Measurements from ENCODE around the gene PPM1D. TPM values are rescaled to one million over a fixed set of nuclear protein-coding genes. Genes with fewer than 3 reads are reported as not detected.

Gene PPM1D
- total and polyA plus RNA-seq, 2 of the 13 experiments (the other 11 are each of a cell fraction or from before 2014, with no cell fraction given), result 8.0 to 26.2 TPM

DNA sequence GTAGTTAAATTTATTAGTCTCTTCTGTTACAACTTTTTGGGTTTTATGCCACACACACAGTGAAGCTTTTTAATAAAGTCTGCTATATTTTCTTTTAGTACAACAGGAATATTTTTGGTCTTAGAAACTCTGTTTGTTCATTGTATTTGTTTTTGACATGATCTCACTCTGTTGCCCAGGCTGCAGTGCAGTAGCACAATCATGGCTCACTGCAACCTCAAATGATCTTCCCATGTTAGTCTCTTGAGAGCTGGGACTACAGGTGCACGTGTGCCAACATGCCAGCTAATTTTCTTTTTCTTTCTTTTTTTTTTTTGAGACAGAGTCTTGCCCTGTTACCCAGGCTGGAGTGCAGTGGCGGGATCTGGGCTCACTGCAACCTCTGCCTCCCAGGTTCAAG, 27.1 kb downstream of the PPM1D start (continued):
- TF ChIP-seq, protein P1, sequence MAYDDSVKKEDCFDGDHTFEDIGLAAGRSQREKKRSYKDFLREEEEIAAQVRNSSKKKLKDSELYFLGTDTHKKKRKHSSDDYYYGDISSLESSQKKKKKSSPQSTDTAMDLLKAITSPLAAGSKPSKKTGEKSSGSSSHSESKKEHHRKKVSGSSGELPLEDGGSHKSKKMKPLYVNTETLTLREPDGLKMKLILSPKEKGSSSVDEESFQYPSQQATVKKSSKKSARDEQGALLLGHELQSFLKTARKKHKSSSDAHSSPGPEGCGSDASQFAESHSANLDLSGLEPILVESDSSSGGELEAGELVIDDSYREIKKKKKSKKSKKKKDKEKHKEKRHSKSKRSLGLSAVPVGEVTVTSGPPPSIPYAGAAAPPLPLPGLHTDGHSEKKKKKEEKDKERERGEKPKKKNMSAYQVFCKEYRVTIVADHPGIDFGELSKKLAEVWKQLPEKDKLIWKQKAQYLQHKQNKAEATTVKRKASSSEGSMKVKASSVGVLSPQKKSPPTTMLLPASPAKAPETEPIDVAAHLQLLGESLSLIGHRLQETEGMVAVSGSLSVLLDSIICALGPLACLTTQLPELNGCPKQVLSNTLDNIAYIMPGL (CRISPR knock-in tag; IDR thresholded peaks at IDR 0.05; ENCODE audit: borderline replicate concordance in 1 of 2, low read depth in 1 of 2), result no peak
- no peak for TF ChIP-seq SP1 (IDR thresholded peaks at IDR 0.05)
- TF ChIP-seq SP1 (CRISPR knock-in tag; IDR thresholded peaks at IDR 0.05), result no peak
- TF ChIP-seq, protein P2, sequence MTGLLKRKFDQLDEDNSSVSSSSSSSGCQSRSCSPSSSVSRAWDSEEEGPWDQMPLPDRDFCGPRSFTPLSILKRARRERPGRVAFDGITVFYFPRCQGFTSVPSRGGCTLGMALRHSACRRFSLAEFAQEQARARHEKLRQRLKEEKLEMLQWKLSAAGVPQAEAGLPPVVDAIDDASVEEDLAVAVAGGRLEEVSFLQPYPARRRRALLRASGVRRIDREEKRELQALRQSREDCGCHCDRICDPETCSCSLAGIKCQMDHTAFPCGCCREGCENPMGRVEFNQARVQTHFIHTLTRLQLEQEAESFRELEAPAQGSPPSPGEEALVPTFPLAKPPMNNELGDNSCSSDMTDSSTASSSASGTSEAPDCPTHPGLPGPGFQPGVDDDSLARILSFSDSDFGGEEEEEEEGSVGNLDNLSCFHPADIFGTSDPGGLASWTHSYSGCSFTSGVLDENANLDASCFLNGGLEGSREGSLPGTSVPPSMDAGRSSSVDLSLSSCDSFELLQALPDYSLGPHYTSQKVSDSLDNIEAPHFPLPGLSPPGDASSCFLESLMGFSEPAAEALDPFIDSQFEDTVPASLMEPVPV (CRISPR knock-in tag; IDR thresholded peaks at IDR 0.05), result no peak
- TF ChIP-seq RXRB (CRISPR knock-in tag; IDR thresholded peaks at IDR 0.05; ENCODE audit: borderline replicate concordance), result 0 out of 2 replicates have a peak, but pooled peaks have one; percentile 16
- TF ChIP-seq ZNF121 (CRISPR knock-in tag; IDR thresholded peaks at IDR 0.05), result peak; percentile 92
- 0 out of 2 replicates have a peak, but pooled peaks have one; percentile 16 for TF ChIP-seq JUND (CRISPR knock-in tag; IDR thresholded peaks at IDR 0.05)

DNA sequence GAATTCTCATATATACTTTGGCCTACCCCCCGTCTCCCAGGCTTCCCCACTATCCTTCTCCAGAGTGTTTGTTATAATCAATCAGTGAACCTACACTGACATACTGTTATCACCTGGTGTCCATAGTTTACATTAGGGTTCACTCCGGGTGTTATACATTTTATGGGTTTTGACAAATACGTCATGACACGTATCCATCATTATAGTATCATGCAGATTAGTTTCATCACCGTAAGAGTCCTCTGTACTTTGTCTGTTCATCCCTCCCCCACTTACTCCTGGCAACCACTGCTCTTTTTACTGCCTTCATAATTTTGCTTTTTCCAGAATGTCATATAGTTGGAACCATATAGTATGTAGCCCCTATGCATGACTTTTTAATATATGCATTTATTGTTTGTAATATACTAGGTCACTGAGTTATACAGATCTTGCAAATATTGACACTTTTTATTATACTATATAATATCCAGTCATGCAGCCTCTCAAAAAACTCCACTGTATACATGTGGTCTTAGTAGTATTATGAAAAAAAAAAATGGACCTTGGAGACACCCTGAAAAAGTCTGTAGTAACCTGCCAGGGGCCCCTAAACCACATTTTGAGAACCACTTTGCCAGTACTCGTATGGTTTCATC, 28.4 kb downstream of the PPM1D start:
- Histone ChIP-seq H3K36me3 (replicated peaks in 1 of 2; ENCODE audit: control insufficient read depth in 1 of 2, insufficient read depth in 2 of 2, low read length in 2 of 2) (peaks cover 9 to 35% of the 10 kb centered on the region in 2 experiments), H3K4me1 (ENCODE audit: insufficient read depth, low read length) (peaks cover 8% of the 10 kb centered on the region), H2AFZ (ENCODE audit: low read length) (no peak overlapping the region), H3K79me2 (ENCODE audit: insufficient read depth, low read length) (peaks cover 11% of the 10 kb centered on the region), H3K4me3 (replicated peaks in 1 of 3; ENCODE audit: insufficient read depth in 1 of 3, low read depth in 2 of 3, low read length in 3 of 3) (no peak overlapping the region), H3K4me2 (ENCODE audit: low read depth, low read length) (no peak overlapping the region), H3K27me3 (ENCODE audit: control insufficient read depth in 1 of 2, insufficient read depth in 2 of 2, low read length in 2 of 2) (no peaks in the 10 kb centered on the region), H3K9ac (ENCODE audit: insufficient read depth, low read depth, low read length) (no peak overlapping the region), H4K20me1 (ENCODE audit: insufficient read depth, low read length) (no peaks in the 10 kb centered on the region), H3K27ac (ENCODE audit: extremely low read length, insufficient read depth, low read length) (no peak overlapping the region), H3K9me3 (ENCODE audit: low read length) (no peaks in the 10 kb centered on the region)
- ATAC-seq (no peak), DNase-seq (ENCODE audit: low spot score) (no peak), FAIRE-seq (no peak)
- ChIA-PET CTCF (ENCODE audit: low intra/inter-chr PET ratio, low total read pairs) (no interaction called here), POLR2A (no interaction called here)
- intact Hi-C loops (cut with micrococcal nuclease; ENCODE audit: unreplicated experiment), result no loop called here
- WGBS (ENCODE audit: low lambda C conversion rate), result 96% methylated on average over 6 of the region's 6 CpGs
- TF ChIP-seq, protein P3, sequence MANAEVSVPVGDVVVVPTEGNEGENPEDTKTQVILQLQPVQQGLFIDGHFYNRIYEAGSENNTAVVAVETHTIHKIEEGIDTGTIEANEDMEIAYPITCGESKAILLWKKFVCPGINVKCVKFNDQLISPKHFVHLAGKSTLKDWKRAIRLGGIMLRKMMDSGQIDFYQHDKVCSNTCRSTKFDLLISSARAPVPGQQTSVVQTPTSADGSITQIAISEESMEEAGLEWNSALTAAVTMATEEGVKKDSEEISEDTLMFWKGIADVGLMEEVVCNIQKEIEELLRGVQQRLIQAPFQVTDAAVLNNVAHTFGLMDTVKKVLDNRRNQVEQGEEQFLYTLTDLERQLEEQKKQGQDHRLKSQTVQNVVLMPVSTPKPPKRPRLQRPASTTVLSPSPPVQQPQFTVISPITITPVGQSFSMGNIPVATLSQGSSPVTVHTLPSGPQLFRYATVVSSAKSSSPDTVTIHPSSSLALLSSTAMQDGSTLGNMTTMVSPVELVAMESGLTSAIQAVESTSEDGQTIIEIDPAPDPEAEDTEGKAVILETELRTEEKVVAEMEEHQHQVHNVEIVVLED (CRISPR knock-in tag; IDR thresholded peaks at IDR 0.05; ENCODE audit: borderline replicate concordance), result no peak
- TF ChIP-seq ZNF530 (CRISPR knock-in tag; IDR thresholded peaks at IDR 0.05; ENCODE audit: low read depth), result no peak
- no peak for TF ChIP-seq GPN1 (CRISPR knock-in tag; IDR thresholded peaks at IDR 0.05; ENCODE audit: borderline replicate concordance)
- no peak for TF ChIP-seq MIER2 (CRISPR knock-in tag; IDR thresholded peaks at IDR 0.05)
- TF ChIP-seq ZNF678 (CRISPR knock-in tag; IDR thresholded peaks at IDR 0.05), result no peak
- no peak for TF ChIP-seq NFIB (CRISPR knock-in tag; IDR thresholded peaks at IDR 0.05; ENCODE audit: borderline replicate concordance)
- TF ChIP-seq KLF9 (CRISPR knock-in tag; IDR thresholded peaks at IDR 0.05; ENCODE audit: low read depth), result no peak
- TF ChIP-seq, protein P4, sequence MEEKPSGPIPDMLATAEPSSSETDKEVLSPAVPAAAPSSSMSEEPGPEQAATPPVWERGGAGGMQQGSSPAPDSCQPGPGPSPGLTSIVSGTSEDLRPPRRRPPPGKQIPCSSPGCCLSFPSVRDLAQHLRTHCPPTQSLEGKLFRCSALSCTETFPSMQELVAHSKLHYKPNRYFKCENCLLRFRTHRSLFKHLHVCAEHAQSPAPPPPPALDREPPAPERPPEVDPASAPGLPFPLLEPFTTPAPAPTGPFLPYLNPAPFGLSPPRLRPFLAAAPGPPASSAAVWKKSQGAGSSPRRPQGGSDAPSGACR (CRISPR knock-in tag; IDR thresholded peaks at IDR 0.05), result no peak
- no peak for TF ChIP-seq ZNF572 (CRISPR knock-in tag; IDR thresholded peaks at IDR 0.05)
- no peak for TF ChIP-seq EEA1 (CRISPR knock-in tag; IDR thresholded peaks at IDR 0.05; ENCODE audit: borderline replicate concordance)
- TF ChIP-seq SALL1 (CRISPR knock-in tag; IDR thresholded peaks at IDR 0.05), result no peak
- no peak for TF ChIP-seq ZNF746 (CRISPR knock-in tag; IDR thresholded peaks at IDR 0.05)
- in situ Hi-C loops (cut with HindIII; ENCODE audit: extremely low pct_ligation_motif_present, low pct_unique_long_range_greater_than_20kb), result no loop called here
- BruUV-seq (replicated peaks), result no TSS peak

Data from HepG2 (cell line).